HG03060 (cell line): ENCODE measurements around the gene RSAD1.

Source experiments
- ATAC-seq: cut with Tn5 transposase; IDR thresholded peaks from one replicate; pipeline ENCODE4 v1.9.1; 2021; ENCODE audit warnings: low read depth, moderate number of reproducible peaks; ENCODE audit not compliant: unreplicated experiment

Gene RSAD1

DNA sequence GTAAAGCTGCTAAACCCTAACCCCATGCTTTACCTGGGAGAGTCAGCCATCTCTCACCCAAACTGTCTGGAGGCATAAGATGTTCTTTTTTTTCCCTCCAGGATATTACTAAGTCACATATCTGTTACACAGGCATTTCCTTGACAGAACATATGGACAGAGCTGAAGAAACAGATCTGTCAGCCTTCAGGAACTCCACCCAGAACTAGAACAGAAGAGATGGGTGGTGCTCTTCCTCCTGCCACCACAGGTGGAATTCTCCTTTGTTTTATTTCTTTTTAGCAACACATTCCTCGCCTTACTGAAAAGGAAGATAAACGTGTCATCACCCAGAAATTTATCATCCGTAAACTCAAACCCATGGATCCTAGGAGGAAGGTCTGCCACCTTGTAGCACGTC lies 38.4 kb downstream of the RSAD1 start:
- no peak for ATAC-seq

DNA sequence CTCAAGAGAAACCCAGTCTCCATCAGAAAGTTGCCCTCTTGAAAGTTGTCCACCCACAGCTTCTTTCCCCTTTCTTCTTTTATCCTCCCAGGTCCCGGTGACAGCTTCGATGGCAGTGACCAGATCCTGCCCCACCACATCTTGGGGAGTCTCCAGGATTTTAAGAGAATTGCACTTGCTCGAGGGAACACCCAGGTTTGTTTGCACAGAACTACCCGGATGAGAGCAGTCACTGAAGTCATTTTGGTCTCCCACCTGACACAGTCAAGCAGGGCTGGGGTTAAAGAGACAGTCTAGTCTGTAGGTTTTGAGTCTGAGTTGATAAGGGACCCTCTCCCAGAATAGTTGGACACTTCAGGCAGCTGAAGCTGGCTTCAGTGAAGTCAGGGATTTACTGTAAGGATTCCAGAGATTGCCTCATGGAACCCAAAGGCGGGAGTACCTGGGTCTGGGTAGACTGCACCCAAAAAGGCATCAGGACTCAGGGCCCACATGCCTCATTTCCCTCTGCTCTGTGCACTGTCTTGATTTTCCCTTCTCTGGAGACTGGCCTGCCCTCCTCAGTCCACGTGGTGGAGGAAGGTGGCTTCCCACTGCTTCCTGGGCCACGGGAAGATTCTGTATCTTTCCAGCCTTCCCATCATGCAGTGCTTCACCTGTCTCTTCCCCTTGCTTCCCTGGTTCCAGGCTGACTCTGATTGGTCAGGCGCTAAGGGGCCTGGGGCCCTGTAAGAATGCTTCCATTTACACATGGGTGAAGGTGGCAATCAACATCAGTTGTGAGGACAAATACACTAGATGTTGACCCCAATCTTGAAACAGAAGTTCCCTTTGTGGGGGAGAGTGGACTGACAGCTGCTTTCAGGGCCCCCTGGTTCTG lies 39.1 kb downstream of the RSAD1 start:
- no peak for ATAC-seq

GRCh38 chr17:50518384-50519023 lies 39.8 kb downstream of the RSAD1 start:
- no peak for ATAC-seq

DNA sequence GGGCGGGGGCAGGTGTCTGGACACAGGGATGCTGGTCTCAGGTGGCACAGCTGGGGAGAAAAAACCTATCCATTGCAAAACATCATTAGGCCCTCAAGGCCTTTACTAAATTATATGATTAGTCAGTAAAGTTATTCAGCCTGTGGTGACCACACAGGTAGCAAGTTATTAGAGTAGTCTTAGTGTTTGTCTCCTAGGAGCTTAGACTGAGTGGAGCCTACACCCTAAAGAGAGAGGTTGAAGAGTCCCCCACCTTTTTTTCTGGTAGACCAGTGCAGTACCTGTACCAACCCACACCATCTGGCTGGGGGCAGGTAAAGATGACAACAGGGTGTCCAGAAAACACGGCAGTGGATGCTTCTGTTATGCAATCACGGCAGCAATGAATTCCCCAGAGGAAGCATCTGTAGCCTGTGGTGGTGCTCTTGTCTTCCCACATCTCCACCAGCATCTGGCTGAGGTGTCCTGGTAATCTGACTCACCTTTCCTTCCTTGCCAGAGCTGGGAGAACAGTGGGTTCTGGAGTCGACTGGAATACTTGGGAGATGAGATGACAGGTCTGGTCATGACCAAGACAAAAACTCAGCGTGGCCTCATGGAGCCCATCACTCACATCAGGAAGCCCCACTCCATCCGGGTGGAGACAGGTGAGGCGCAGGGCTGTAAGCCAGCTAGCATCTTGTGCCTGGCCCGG lies 40.6 kb downstream of the RSAD1 start:
- ATAC-seq = no peak

DNA sequence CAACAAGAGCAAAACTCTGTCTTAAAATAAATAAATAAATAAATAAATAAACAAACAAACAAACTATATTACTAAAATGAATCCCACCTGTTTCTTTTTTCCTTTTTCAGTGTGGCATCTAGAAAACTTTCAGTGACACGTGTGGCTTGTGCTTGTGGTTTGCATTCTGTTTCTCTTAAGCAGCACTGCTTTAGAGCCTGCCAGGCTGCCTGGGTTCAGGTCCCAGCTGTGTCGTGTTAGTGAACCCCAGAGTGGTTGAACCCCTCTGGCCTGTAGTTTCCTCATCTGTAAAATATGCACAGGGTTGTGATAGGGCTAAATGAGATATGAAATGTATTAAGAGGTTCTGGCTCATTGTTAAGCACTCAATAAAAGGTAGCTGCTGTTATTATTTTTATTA lies 41.8 kb downstream of the RSAD1 start:
- no peak for ATAC-seq

GRCh38 chr17:50521514-50521913 lies 42.9 kb downstream of the RSAD1 start:
- no peak for ATAC-seq

GRCh38 chr17:50522766-50523165 lies 44.1 kb downstream of the RSAD1 start:
- no peak for ATAC-seq

DNA sequence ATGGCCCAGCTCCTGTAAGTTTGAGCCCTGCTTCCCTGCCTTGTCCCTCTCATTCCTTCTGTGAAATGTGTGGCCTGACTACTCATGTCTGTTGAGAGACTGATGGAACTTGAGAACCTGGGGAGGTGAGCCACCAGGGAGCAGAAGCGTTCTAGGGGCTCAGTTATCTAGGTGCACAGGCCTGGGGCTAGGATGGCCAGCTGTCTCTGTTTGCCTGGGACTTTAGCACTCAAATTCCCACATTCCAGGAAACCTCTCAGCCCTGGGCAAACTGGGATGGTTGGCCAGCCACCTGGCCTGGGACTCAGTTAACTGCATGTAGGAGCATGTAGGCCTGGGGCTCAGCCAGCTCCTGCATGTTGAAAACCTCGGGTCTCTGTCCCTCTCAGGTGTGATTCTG lies 44.5 kb downstream of the RSAD1 start:
- no peak for ATAC-seq

- ATAC-seq = no peak
Measured at GRCh38 chr17:50524838-50525237, 46.2 kb downstream of the RSAD1 start.

GRCh38 chr17:50527155-50527762 lies 48.6 kb downstream of the RSAD1 start:
- no peak for ATAC-seq

GRCh38 chr17:50527949-50528474 lies 49.4 kb downstream of the RSAD1 start:
- ATAC-seq = no peak

DNA sequence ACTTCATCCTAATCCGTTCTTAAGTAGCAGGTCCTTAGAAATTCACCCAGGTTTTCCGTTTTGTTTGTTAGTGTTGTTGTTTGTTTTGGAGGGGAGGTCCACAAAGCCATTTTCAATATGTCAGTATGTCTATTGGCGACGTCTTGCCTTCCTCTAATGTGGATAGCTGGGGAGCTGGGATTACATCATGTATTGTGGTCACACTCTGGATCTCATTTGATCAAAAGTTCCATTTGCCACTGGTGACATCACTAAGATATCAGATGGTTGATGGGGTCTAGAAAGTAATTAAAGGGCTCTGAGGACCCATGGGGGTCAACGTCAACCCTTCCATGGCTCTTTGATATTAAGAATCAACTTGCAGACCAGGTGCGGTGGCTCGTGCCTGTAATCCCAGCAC lies 51.2 kb downstream of the RSAD1 start:
- no peak for ATAC-seq

DNA sequence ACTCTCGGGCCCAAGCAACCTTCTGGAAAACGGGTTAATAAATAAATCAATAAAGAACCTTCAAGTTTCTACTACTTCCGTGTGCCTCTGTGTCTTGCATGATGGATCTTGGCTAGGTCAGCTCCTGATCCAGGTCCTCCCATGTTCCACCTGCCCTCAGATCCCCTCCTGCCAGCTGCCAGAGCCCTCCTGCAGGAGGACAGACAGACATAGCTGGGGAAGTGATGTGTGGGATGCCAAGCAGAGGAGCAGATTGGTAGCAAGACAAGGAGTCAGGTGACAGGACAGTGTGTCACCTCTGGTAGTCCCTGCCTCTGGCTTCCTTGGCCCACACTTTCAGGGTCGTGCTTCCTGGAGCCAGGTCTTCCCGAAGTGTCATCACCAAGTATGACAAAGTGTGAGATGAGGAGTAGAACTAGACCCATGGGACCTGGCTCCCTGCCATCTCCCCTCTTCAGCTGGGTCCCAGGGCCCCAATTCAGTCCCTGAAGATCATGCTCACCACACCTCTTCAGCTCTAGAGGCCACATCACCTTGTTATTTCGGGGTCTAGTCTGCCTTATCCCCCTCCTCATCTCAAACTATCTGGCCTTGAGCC lies 52.9 kb downstream of the RSAD1 start:
- ATAC-seq = no peak

DNA sequence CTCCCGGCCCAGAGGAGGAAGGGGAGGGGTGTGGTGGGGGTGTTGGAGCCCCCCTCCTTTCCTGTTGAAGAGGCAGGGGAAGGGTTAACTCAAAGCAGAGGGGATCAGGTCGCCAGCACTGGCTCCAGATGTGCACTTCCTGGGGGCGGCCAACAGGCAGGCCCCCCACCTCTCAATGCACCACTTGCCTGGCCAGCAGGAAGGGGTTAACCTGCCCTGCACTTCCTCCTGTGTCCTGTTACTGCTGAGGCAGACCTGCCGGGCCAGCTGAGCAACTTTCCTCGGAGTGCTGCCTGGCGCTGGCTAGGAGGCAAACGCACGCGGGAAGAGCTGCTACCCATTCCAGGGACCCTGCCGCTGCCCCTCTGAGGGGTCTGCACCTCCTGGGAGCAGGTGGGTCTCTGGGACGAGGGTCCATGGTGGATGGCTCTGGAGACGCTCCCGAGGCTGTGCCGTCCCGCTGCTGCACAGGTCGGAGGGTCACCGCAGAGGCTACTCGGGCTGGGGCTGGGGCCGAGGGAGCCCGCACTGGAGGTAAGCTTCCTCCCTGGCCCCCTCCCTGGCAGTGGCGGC lies 53.9 kb downstream of the RSAD1 start, which contains the start of gene EPN3:
Gene EPN3, plus strand, starts transcription at position 284 of the 573 bp plus-strand sequence. CDS start 3,822 bp downstream, outside the sequence.
- no peak for ATAC-seq

DNA sequence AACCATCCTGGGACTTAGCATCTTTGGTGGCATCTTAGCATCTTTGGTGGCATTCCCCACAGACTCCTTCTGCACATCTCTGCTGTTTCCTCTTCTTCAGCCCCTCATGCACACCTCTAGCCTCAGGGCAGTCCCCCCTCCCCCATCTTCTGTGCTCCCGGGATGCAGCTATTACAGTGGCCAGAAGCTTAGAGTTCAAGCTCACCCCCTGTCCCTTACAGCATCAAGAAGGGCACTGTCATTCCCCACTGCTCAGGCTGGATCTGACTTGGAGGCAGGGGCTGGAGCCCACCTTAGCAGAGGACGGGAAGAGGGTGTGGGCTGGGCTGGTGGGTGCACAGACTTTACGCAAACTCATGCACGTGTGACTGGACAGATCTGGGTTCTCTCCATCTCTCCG lies 54.5 kb downstream of the RSAD1 start:
- ATAC-seq = no peak

DNA sequence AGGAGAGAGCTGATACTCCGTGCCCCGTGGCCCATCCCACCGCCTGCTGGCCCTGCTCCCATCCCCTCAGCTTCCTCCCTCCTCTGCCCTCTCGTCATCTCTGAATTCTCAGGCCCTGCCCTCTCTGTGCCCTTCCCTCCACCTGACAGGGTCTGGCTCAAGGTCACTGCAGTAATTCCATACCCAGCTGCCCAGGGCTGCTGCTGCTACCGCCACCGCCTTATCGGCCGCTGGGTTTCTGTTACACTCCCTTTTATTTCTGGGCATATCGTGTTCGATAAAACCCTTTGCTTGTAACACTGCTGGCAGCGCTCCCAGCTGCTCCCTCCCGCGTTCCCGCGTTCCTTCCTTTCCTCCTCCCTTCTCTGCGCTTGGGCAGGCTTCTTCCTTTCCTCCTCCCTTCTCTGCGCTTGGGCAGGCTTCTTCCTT lies 55.1 kb downstream of the RSAD1 start:
- no peak for ATAC-seq

GRCh38 chr17:50534222-50534978 lies 55.7 kb downstream of the RSAD1 start:
- ATAC-seq = no peak

- ATAC-seq = no peak
Measured at GRCh38 chr17:50534979-50535326, 56.3 kb downstream of the RSAD1 start.

DNA sequence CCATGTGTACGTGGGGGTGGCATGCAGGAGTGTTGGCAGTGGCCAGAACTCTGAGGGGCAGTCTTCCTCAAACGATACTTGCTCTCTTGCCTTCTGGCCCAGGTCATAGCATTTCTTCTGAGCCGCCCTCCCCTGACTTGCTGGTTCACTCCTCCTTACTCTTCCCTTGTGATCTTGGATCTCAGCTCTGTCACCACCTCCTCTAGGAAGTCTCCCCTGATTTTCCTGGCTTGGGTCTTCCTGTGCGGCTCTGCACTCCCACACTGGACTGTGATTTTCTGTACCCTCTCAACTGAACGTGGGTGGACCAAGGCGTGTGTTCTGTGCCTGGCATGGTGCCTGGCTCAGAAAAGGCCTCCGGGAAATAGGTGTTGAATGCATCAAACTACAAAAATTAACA lies 56.7 kb downstream of the RSAD1 start:
- no peak for ATAC-seq
